GM21825 (cell line): ENCODE results near the gene TM2D1.

ENCODE experiments used
- ATAC-seq: cut with Tn5 transposase; IDR thresholded peaks from one replicate; pipeline ENCODE4 v1.9.1; 2021; ENCODE audit warnings: mild to moderate bottlenecking, moderate library complexity; ENCODE audit not compliant: unreplicated experiment

The TM2D1 gene

GRCh38 chr1:61645476-61645875 is 79.5 kb downstream of the TM2D1 start:
- ATAC-seq: no peak

- no peak for ATAC-seq
Measured at GRCh38 chr1:61644303-61644702, 80.6 kb downstream of the TM2D1 start.

- no peak for ATAC-seq
Measured at GRCh38 chr1:61642475-61643232, 82.3 kb downstream of the TM2D1 start.

GRCh38 chr1:61641578-61642336 is 83.2 kb downstream of the TM2D1 start:
- peak; percentile 91 for ATAC-seq

GRCh38 chr1:61640531-61641530 is 84.1 kb downstream of the TM2D1 start:
- ATAC-seq: no peak

GRCh38 chr1:61639608-61640336 is 85.2 kb downstream of the TM2D1 start:
- no peak for ATAC-seq

GRCh38 chr1:61638911-61639605 is 85.9 kb downstream of the TM2D1 start:
- ATAC-seq: no peak

GRCh38 chr1:61638296-61638695 is 86.6 kb downstream of the TM2D1 start:
- no peak for ATAC-seq

- ATAC-seq: no peak
Measured at GRCh38 chr1:61637470-61637869, 87.5 kb downstream of the TM2D1 start.

- ATAC-seq: no peak
Measured at GRCh38 chr1:61636814-61637213, 88.1 kb downstream of the TM2D1 start.

- no peak for ATAC-seq
Measured at GRCh38 chr1:61636376-61636775, 88.6 kb downstream of the TM2D1 start.

- no peak for ATAC-seq
Measured at GRCh38 chr1:61635557-61635956, 89.4 kb downstream of the TM2D1 start.

GRCh38 chr1:61631436-61631835 is 93.5 kb downstream of the TM2D1 start:
- ATAC-seq: no peak
